A549 treated with RU486 at 1 μM for 4 hours (cell line): ENCODE results near the gene KAT6B. TPM values are rescaled to one million over a fixed set of nuclear protein-coding genes. Genes with fewer than 3 reads are reported as not detected.

Source experiments
- total RNA-seq: library from RNA; stranded (reverse); fragments of 200-300 nt; extraction: Qiagen RNA extraction; gene quantifications from 5 replicates; pipeline ENCODE4 v1.2.3, GENCODE V29; 2022; ENCODE audit warnings: low read depth

Gene KAT6B
- 4.6 to 6.4 TPM (median 5.9 TPM) in 5 replicates for total RNA-seq

DNA sequence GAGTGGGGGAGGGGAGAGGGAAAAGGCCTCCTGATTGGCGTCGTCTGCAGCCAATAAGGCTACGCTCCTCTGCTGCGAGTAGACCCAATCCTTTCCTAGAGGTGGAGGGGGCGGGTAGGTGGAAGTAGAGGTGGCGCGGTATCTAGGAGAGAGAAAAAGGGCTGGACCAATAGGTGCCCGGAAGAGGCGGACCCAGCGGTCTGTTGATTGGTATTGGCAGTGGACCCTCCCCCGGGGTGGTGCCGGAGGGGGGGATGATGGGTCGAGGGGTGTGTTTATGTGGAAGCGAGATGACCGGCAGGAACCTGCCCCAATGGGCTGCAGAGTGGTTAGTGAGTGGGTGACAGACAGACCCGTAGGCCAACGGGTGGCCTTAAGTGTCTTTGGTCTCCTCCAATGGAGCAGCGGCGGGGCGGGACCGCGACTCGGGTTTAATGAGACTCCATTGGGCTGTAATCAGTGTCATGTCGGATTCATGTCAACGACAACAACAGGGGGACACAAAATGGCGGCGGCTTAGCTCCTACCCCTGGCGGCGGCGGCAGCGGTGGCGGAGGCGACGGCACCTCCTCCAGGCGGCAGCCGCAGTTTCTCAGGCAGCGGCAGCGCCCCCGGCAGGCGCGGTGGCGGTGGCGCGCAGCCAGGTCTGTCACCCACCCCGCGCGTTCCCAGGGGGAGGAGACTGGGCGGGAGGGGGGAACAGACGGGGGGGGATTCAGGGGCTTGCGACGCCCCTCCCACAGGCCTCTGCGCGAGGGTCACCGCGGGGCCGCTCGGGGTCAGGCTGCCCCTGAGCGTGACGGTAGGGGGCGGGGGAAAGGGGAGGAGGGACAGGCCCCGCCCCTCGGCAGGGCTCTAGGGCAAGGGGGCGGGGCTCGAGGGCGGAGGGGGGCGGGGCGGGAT, at the start of gene KAT6B:
KAT6B (plus strand) TSS at position 459 of the 903 bp plus-strand sequence. CDS start 16,258 bp downstream, outside the sequence.

